Activated CD4-positive, alpha-beta T cell treated with anti-CD3 and anti-CD28 coated beads, Interleukin-10, Interleukin-2, amounts not matched to agents 100 ng/mL and 50 ng/mL, durations not matched to agents 16 hours and 8 hours (primary cell): ENCODE data around the gene FHL1.
"Not testable (repeated sequence)": the region's sequence is repeated elsewhere in the genome, so short reads cannot be mapped to it uniquely, and the experiment has no call there.

Source experiments
- DNase-seq: peaks from one replicate; pipeline ENCODE4 v3.0.0-alpha.2; 2020

The FHL1 gene

GRCh38 chrX:136147976-136148375, 643 bp downstream of the FHL1 start:
- no peak for DNase-seq

- DNase-seq: no peak
These were observed 1.1 kb downstream of the FHL1 start for GRCh38 chrX:136148391-136148790.

GRCh38 chrX:136154998-136155397, 7.7 kb downstream of the FHL1 start:
- no peak for DNase-seq

GRCh38 chrX:136156560-136157117, 9.3 kb downstream of the FHL1 start:
- no peak for DNase-seq

- DNase-seq: no peak
These were observed 9.9 kb downstream of the FHL1 start for GRCh38 chrX:136157187-136157586.

- DNase-seq: no peak
These were observed 11.4 kb downstream of the FHL1 start for GRCh38 chrX:136158685-136159084.

GRCh38 chrX:136159611-136160025, 12.3 kb downstream of the FHL1 start:
- DNase-seq: no peak

GRCh38 chrX:136162827-136163570, 15.7 kb downstream of the FHL1 start:
- peak; percentile 60 for DNase-seq

GRCh38 chrX:136163689-136164088, 16.4 kb downstream of the FHL1 start:
- no peak for DNase-seq

GRCh38 chrX:136165406-136165805, 18.1 kb downstream of the FHL1 start:
- no peak for DNase-seq

GRCh38 chrX:136166221-136166855, 19.0 kb downstream of the FHL1 start:
- no peak for DNase-seq

GRCh38 chrX:136167989-136168388, 20.7 kb downstream of the FHL1 start:
- not testable (repeated sequence) for DNase-seq

- DNase-seq: no peak
These were observed 21.8 kb downstream of the FHL1 start for GRCh38 chrX:136168929-136169735.

GRCh38 chrX:136170139-136170800, 22.9 kb downstream of the FHL1 start:
- DNase-seq: no peak

- no peak for DNase-seq
These were observed 24.1 kb downstream of the FHL1 start for GRCh38 chrX:136171420-136171819.

GRCh38 chrX:136176399-136176825, 29.1 kb downstream of the FHL1 start:
- DNase-seq: no peak

- no peak for DNase-seq
These were observed 31.8 kb downstream of the FHL1 start for GRCh38 chrX:136179133-136179532.

- no peak for DNase-seq
These were observed 35.1 kb downstream of the FHL1 start for GRCh38 chrX:136182414-136182813.

GRCh38 chrX:136183172-136183571, 35.8 kb downstream of the FHL1 start:
- DNase-seq: no peak

GRCh38 chrX:136183917-136184316, 36.6 kb downstream of the FHL1 start:
- no peak for DNase-seq

- no peak for DNase-seq
These were observed 38.2 kb downstream of the FHL1 start for GRCh38 chrX:136185401-136186022.

GRCh38 chrX:136186023-136186413, 38.7 kb downstream of the FHL1 start:
- no peak for DNase-seq
